Pancreas (tissue), 10 donors: ENCODE data around the gene CCR6. TPM values are rescaled to one million over a fixed set of nuclear protein-coding genes. Genes with fewer than 3 reads are reported as not detected.

ENCODE experiments used
- ATAC-seq, 4 donors: fragments of 200-7000 bp; cut with Tn5 transposase; one replicate each; pipeline versions ENCODE4 v1.8.0 to v1.9.1; 2020; ENCODE audit warnings: mild to moderate bottlenecking in 4 of 4, moderate library complexity in 4 of 4
- DNase-seq, 6 donors: peaks; one replicate each; pipeline ENCODE4 v3.0.0-alpha.2; 2020
- FAIRE-seq: peaks from 2 replicates; lab custom pipeline; 2012; peaks lifted over from hg19 to GRCh38; lab: Jason Lieb, UNC
- H3K27ac ChIP-seq, 4 donors: fragments of 200-600 bp; sonication (generic); 1 replicate in 3 of 4; 2 replicates in 1 of 4; pipeline versions ENCODE4 v1.5.0 to v1.8.0; 2020
- H3K27me3 ChIP-seq, 4 donors: fragments of 200-600 bp; one replicate each; pipeline ENCODE4 v1.8.0; 2021
- H3K36me3 ChIP-seq, 3 donors: fragments of 200-600 bp; sonication (generic) in 1 of 3; one replicate each; pipeline versions ENCODE4 v1.5.0 to v1.8.0; 2020 to 2021
- H3K4me1 ChIP-seq, 3 donors: fragments of 200-600 bp; one replicate each; pipeline ENCODE4 v1.8.0; 2021
- H3K4me3 ChIP-seq, 4 donors: fragments of 200-600 bp; sonication (generic) in 2 of 4; one replicate each; pipeline versions ENCODE4 v1.5.0 to v1.8.0; 2020 to 2021
- H3K9me3 ChIP-seq, 4 donors: fragments of 200-600 bp; one replicate each; pipeline ENCODE4 v1.8.0; 2021
- CTCF ChIP-seq, 4 donors: fragments of 200-600 bp; sonication (generic) in 3 of 4; IDR thresholded peaks; one replicate each; pipeline versions ENCODE4 v1.5.0 to v1.8.0; 2021; ENCODE audit warnings: antibody characterized with exemption in 4 of 4
- WGBS, 2 donors: extraction: QIAGEN DNeasy Blood & Tissue Kit; methylation state at CpG; one replicate each; pipeline ENCODE4 v1.1.7; 2013; 5-methylcytosine and 5-hydroxymethylcytosine counted together
- intact Hi-C, 3 donors: fragments of 100-400 bp; cut with DNase I; formaldehyde crosslinking; loops; one replicate each; pipeline versions ENCODE4 v1.11.1 to v1.14.2; 2022
- polyA plus RNA-seq, 2 donors: library from polyadenylated mRNA; stranded (reverse); fragments of 200-250 nt; gene quantifications; one replicate each; pipeline ENCODE4 v1.2.3, GENCODE V29; 2013
- total RNA-seq, 6 donors: library from RNA; stranded (reverse); fragmentation: NEBNext Ultra II Directional in 4 of 6; extraction: Animal tissue kit (Norgen Biotek cat#: 25700) in 4 of 6; gene quantifications; one replicate each; pipeline versions ENCODE4 v1.2.1 to v1.2.4, GENCODE V29; 2021 to 2023
- donor health status: healthy with polysubstance abuse.
- donor health status: DM: no; HTN: no; CAD: no; lungs with moderate emphysema.
- donor health status: DM: no; HTN: no; CAD: no.
- donor health status: control.
- donor health status: control.
- donor health status: Bipolar disorder and iron deficiency.
- donor health status: DM: yes; HTN: yes; CAD: no.
- donor health status: DM: no; HTN: no; CAD: no.
- donor health status: DM: no; HTN: no; CAD: no.
- donor health status: DM: yes; HTN: yes; CAD: no.

Gene CCR6
- total and polyA plus RNA-seq, 8 donors, result 0.08 to 0.31 (median 0.21) TPM; not detected in 5

- Histone ChIP-seq H3K27ac (no peak overlapping the region), H3K4me3 (no peak overlapping the region), H3K4me1 (no peaks in the 10 kb centered on the region), H3K27me3 (no peaks in the 10 kb centered on the region), H3K9me3 (no peaks in the 10 kb centered on the region), H3K36me3 (no peaks in the 10 kb centered on the region)
- intact Hi-C loops, result no loop called here
- 81 to 88% methylated on average over 19 of the region's 19 CpGs for WGBS, 2 donors
- no peak for FAIRE-seq
- ATAC-seq, result no peak
- peak in 1 of 6 donors; percentile 55 for DNase-seq
- no peak for TF ChIP-seq CTCF (IDR thresholded peaks at IDR 0.05)
Observed at GRCh38 chr6:167157414-167157813, 34.5 kb downstream of the CCR6 start.

- ATAC-seq (no peak), DNase-seq (no peak), FAIRE-seq (no peak)
- Histone ChIP-seq H3K27me3 (no peaks in the 10 kb centered on the region), H3K27ac (no peak within 1 kb of the TSS), H3K4me1 (no peaks in the 10 kb centered on the region), H3K4me3 (no peak within 1 kb of the TSS), H3K9me3 (no peaks in the 10 kb centered on the region), H3K36me3 (no peaks in the 10 kb centered on the region)
- no peak for TF ChIP-seq CTCF (IDR thresholded peaks at IDR 0.05)
- WGBS, 2 donors, result 73 to 82% methylated on average over 4 of the region's 4 CpGs
- intact Hi-C loops, result no loop called here
Observed at GRCh38 chr6:167157863-167158262, 35.0 kb downstream of the CCR6 start, which contains the start of gene GPR31. GPR31 (minus strand) TSS chr6:167157980; CDS start chr6:167157831, 149 bp downstream.

- DNase-seq, result no peak
Observed at GRCh38 chr6:167161851-167162467, 39.1 kb downstream of the CCR6 start.

GRCh38 chr6:167162591-167162990 lies 39.7 kb downstream of the CCR6 start:
- no peaks in the 10 kb centered on the region for H3K9me3 ChIP-seq
- 75 to 81% methylated on average over 12 of the region's 12 CpGs for WGBS, 2 donors
- no peak for FAIRE-seq

More at GRCh38 chr6:167161851-167162467, 39.1 kb downstream of the CCR6 start:
- no peaks in the 10 kb centered on the region for H3K27me3 ChIP-seq
- no peak for TF ChIP-seq CTCF (IDR thresholded peaks at IDR 0.05)
- H3K4me1 ChIP-seq, result no peaks in the 10 kb centered on the region
- no peak for FAIRE-seq
- no peak for ATAC-seq
- WGBS, 2 donors, result 90 to 92% methylated on average over 5 of the region's 5 CpGs
- H3K36me3 ChIP-seq, result no peaks in the 10 kb centered on the region
- no peak overlapping the region for H3K27ac ChIP-seq
- H3K4me3 ChIP-seq, result no peak overlapping the region
- no peaks in the 10 kb centered on the region for H3K9me3 ChIP-seq
- intact Hi-C loops, result no loop called here

More at GRCh38 chr6:167162591-167162990, 39.7 kb downstream of the CCR6 start:
- intact Hi-C loops, result no loop called here
- Histone ChIP-seq H3K27me3 (no peaks in the 10 kb centered on the region), H3K27ac (no peak overlapping the region), H3K4me3 (no peak overlapping the region), H3K4me1 (no peaks in the 10 kb centered on the region), H3K36me3 (no peaks in the 10 kb centered on the region)
- ATAC-seq, result no peak
- DNase-seq, result no peak
- TF ChIP-seq CTCF (IDR thresholded peaks at IDR 0.05), result no peak
